Smooth muscle cell (in vitro differentiated cells): Measurements from ENCODE around the gene LTB4R. TPM values are rescaled to one million over a fixed set of nuclear protein-coding genes. Genes with fewer than 3 reads are reported as not detected.

ENCODE experiments used
- DNase-seq: peaks from one replicate; lab custom pipeline; 2025; ENCODE audit not compliant: unreplicated experiment; lab: John Stamatoyannopoulos, UW
- H2AFZ ChIP-seq: fragments of 200-600 bp; sonication (generic); 2 replicates; pipeline ENCODE4 v1.6.0; 2016; ENCODE audit warnings: antibody characterized with exemption, low read depth, mild to moderate bottlenecking
- H3F3A ChIP-seq: fragments of 200-600 bp; sonication (generic); 2 replicates; pipeline ENCODE4 v1.6.0; 2017; ENCODE audit warnings: antibody characterized with exemption, low read depth
- H3K27ac ChIP-seq: fragments of 200-600 bp; sonication (generic); 2 replicates; pipeline ENCODE4 v1.5.1; 2016; ENCODE audit warnings: low read depth, mild to moderate bottlenecking
- H3K27me3 ChIP-seq: fragments of 200-600 bp; sonication (generic); 2 replicates; pipeline ENCODE4 v1.6.1; 2016; ENCODE audit warnings: low read depth, mild to moderate bottlenecking
- H3K36me3 ChIP-seq: fragments of 200-600 bp; sonication (generic); 2 replicates; pipeline ENCODE4 v1.5.1; 2016; ENCODE audit warnings: low read depth
- H3K4me1 ChIP-seq: fragments of 200-600 bp; sonication (generic); 2 replicates; pipeline ENCODE4 v1.5.1; 2016; ENCODE audit warnings: low read depth
- H3K4me2 ChIP-seq: fragments of 200-600 bp; sonication (generic); 2 replicates; pipeline ENCODE4 v1.6.0; 2016; ENCODE audit warnings: mild to moderate bottlenecking
- H3K4me3 ChIP-seq: fragments of 200-600 bp; sonication (generic); 2 replicates; pipeline ENCODE4 v1.5.1; 2016; ENCODE audit warnings: mild to moderate bottlenecking
- H3K79me2 ChIP-seq: fragments of 200-600 bp; sonication (generic); 2 replicates; pipeline ENCODE4 v1.6.0; 2016; ENCODE audit warnings: low read depth, mild to moderate bottlenecking
- H3K9ac ChIP-seq: fragments of 200-600 bp; sonication (generic); 2 replicates; pipeline ENCODE4 v1.6.0; 2016; ENCODE audit warnings: low read depth
- H3K9me3 ChIP-seq: fragments of 200-600 bp; sonication (generic); replicated peaks from 2 replicates; pipeline ENCODE4 v1.5.1; 2016; ENCODE audit warnings: low read depth
- H4K20me1 ChIP-seq: fragments of 200-600 bp; sonication (generic); 2 replicates; pipeline ENCODE4 v1.6.0; 2016; ENCODE audit warnings: low read depth
- WGBS: methylation state at CpG from one replicate; pipeline ENCODE4 v1.1.7; 2016; ENCODE audit warnings: low lambda C conversion rate; 5-methylcytosine and 5-hydroxymethylcytosine counted together
- polyA plus RNA-seq: library from polyadenylated mRNA; unstranded; fragments of >200 nt; fragmentation: Nextera tagmentation; extraction: Ambion mirVana; gene quantifications from 2 replicates; pipeline ENCODE4 v1.2.1, GENCODE V29; 2016
- total RNA-seq: library from RNA; depleted of rRNA; stranded (reverse); fragments of >200 nt; gene quantifications from 2 replicates; pipeline ENCODE4 v1.2.3, GENCODE V29; 2014
- TF ChIP-seq, protein P1 (sequence below): fragments of 200-600 bp; sonication (generic); IDR thresholded peaks from 2 replicates; pipeline ENCODE4 v1.5.1; 2017; ENCODE audit warnings: borderline replicate concordance, mild to moderate bottlenecking, antibody characterized with exemption; ENCODE audit not compliant: insufficient read depth, poor library complexity, severe bottlenecking

Gene LTB4R
- total and polyA plus RNA-seq, 2 experiments from 2014 or later = 1.6 to 2.7 TPM

- no peaks in the 10 kb centered on the region for H3F3A ChIP-seq
- no peaks in the 10 kb centered on the region for H4K20me1 ChIP-seq
- whole genome bisulfite sequencing = 85% methylated on average over 11 of the region's 11 CpGs
- TF ChIP-seq, protein P1, sequence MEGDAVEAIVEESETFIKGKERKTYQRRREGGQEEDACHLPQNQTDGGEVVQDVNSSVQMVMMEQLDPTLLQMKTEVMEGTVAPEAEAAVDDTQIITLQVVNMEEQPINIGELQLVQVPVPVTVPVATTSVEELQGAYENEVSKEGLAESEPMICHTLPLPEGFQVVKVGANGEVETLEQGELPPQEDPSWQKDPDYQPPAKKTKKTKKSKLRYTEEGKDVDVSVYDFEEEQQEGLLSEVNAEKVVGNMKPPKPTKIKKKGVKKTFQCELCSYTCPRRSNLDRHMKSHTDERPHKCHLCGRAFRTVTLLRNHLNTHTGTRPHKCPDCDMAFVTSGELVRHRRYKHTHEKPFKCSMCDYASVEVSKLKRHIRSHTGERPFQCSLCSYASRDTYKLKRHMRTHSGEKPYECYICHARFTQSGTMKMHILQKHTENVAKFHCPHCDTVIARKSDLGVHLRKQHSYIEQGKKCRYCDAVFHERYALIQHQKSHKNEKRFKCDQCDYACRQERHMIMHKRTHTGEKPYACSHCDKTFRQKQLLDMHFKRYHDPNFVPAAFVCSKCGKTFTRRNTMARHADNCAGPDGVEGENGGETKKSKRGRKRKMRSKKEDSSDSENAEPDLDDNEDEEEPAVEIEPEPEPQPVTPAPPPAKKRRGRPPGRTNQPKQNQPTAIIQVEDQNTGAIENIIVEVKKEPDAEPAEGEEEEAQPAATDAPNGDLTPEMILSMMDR = no peak
- no peaks in the 10 kb centered on the region for H3K27me3 ChIP-seq
- no peak for DNase-seq
- no peak overlapping the region for H3K4me2 ChIP-seq
- no peaks in the 10 kb centered on the region for H3K4me1 ChIP-seq
- no peak overlapping the region for H2AFZ ChIP-seq
- H3K9me3 ChIP-seq = no peaks in the 10 kb centered on the region
- no peak overlapping the region for H3K27ac ChIP-seq
- no peak overlapping the region for H3K9ac ChIP-seq
- no peaks in the 10 kb centered on the region for H3K36me3 ChIP-seq
- no peaks in the 10 kb centered on the region for H3K79me2 ChIP-seq
- H3K4me3 ChIP-seq = no peak overlapping the region
Observed at GRCh38 chr14:24279301-24280186, 31.8 kb upstream of the LTB4R start.

- H3K36me3 ChIP-seq = no peaks in the 10 kb centered on the region
- H3K27me3 ChIP-seq = no peaks in the 10 kb centered on the region
- no peaks in the 10 kb centered on the region for H4K20me1 ChIP-seq
- no peaks in the 10 kb centered on the region for H3K4me1 ChIP-seq
- no peak overlapping the region for H3K9ac ChIP-seq
- 86% methylated on average over 6 of the region's 6 CpGs for WGBS
- H3F3A ChIP-seq = no peaks in the 10 kb centered on the region
- H2AFZ ChIP-seq = no peak overlapping the region
- H3K9me3 ChIP-seq = no peaks in the 10 kb centered on the region
- no peak overlapping the region for H3K4me2 ChIP-seq
- H3K27ac ChIP-seq = no peak overlapping the region
- DNase-seq = no peak
- no peaks in the 10 kb centered on the region for H3K79me2 ChIP-seq
- TF ChIP-seq, protein P1 = no peak
- H3K4me3 ChIP-seq = no peak overlapping the region
Observed at GRCh38 chr14:24280797-24281460, 30.4 kb upstream of the LTB4R start.

GRCh38 chr14:24281636-24282035 is 29.7 kb upstream of the LTB4R start:
- H3K9me3 ChIP-seq = no peaks in the 10 kb centered on the region
- H3K27ac ChIP-seq = no peak overlapping the region
- no peaks in the 10 kb centered on the region for H3K4me1 ChIP-seq
- no peaks in the 10 kb centered on the region for H3K27me3 ChIP-seq
- H3K9ac ChIP-seq = no peak overlapping the region
- no peak overlapping the region for H3K4me2 ChIP-seq
- no peak overlapping the region for H3K4me3 ChIP-seq
- H3K79me2 ChIP-seq = no peaks in the 10 kb centered on the region
- H3F3A ChIP-seq = no peaks in the 10 kb centered on the region
- H2AFZ ChIP-seq = no peak overlapping the region
- H4K20me1 ChIP-seq = no peaks in the 10 kb centered on the region
- 93% methylated on average over 7 of the region's 7 CpGs for WGBS
- H3K36me3 ChIP-seq = no peaks in the 10 kb centered on the region
- TF ChIP-seq, protein P1 = no peak
- DNase-seq = no peak
